CD14-positive monocyte (primary cell): ENCODE measurements around the gene IL19. TPM values are rescaled to one million over a fixed set of nuclear protein-coding genes. Genes with fewer than 3 reads are reported as not detected.

ENCODE experiments used
- DNase-seq, 3 donors: peaks; one replicate each; pipeline ENCODE4 v3.0.0-alpha.2; 2011 to 2022
- H2AFZ ChIP-seq: 2 replicates; pipeline ENCODE4 v1.6.0; 2012; ENCODE audit warnings: mild to moderate bottlenecking, low read depth, low read length, inconsistent platforms; ENCODE audit not compliant: insufficient read depth, poor library complexity, severe bottlenecking
- H3K27ac ChIP-seq, 2 donors: 1 replicate in 1 of 2; 2 replicates in 1 of 2; pipeline ENCODE4 v1.5.1; 2012 to 2013; ENCODE audit warnings: low read length in 2 of 2, control low read depth in 1 of 2, inconsistent platforms in 1 of 2, low read depth in 1 of 2, mild to moderate bottlenecking in 1 of 2
- H3K27me3 ChIP-seq, 2 donors: one replicate each; pipeline versions ENCODE4 v1.6.0 to v1.6.1; 2011 to 2013; ENCODE audit warnings: low read length in 2 of 2; ENCODE audit not compliant: control insufficient read depth in 2 of 2, insufficient read depth in 2 of 2
- H3K36me3 ChIP-seq, 2 donors: replicated peaks in 1 of 2; 1 replicate in 1 of 2; 2 replicates in 1 of 2; pipeline versions ENCODE4 v1.5.1 to v1.6.1; 2012 to 2013; ENCODE audit warnings: low read length in 2 of 2, control low read depth in 1 of 2, inconsistent platforms in 1 of 2, mild to moderate bottlenecking in 1 of 2; ENCODE audit not compliant: insufficient read depth in 2 of 2, control insufficient read depth in 1 of 2
- H3K4me1 ChIP-seq, 2 donors: 1 replicate in 1 of 2; 2 replicates in 1 of 2; pipeline versions ENCODE4 v1.5.1 to v1.6.1; 2012 to 2013; ENCODE audit warnings: low read length in 2 of 2, control low read depth in 1 of 2, inconsistent platforms in 1 of 2, mild to moderate bottlenecking in 1 of 2, moderate library complexity in 1 of 2; ENCODE audit not compliant: insufficient read depth in 2 of 2, control insufficient read depth in 1 of 2
- H3K4me2 ChIP-seq: replicated peaks from 2 replicates; pipeline ENCODE3; 2012; ENCODE audit warnings: low read length, moderate library complexity, mild to moderate bottlenecking; ENCODE audit not compliant: poor library complexity, severe bottlenecking; ENCODE audit errors: extremely low read depth
- H3K4me3 ChIP-seq, 3 experiments: fragments of 200-600 bp in 1 of 3; sonication (generic) in 1 of 3; replicated peaks in 1 of 3; 1 replicate in 2 of 3; 2 replicates in 1 of 3; pipeline ENCODE4 v1.5.1; 2011 to 2013; ENCODE audit warnings: low read length in 3 of 3, mild to moderate bottlenecking in 3 of 3, control low read depth in 2 of 3, low read depth in 2 of 3, inconsistent platforms in 1 of 3, moderate library complexity in 1 of 3
- H3K79me2 ChIP-seq: 2 replicates; pipeline ENCODE4 v1.6.0; 2012; ENCODE audit warnings: mild to moderate bottlenecking, control low read depth, inconsistent platforms, low read length, moderate library complexity; ENCODE audit not compliant: insufficient read depth
- H3K9ac ChIP-seq: 2 replicates; pipeline ENCODE4 v1.6.0; 2017; ENCODE audit warnings: low read length, mild to moderate bottlenecking; ENCODE audit not compliant: insufficient read depth, poor library complexity, severe bottlenecking
- H3K9me3 ChIP-seq, 2 donors: replicated peaks in 1 of 2; 1 replicate in 1 of 2; 2 replicates in 1 of 2; pipeline versions ENCODE4 v1.5.1 to v1.6.1; 2012 to 2013; ENCODE audit warnings: low read length in 2 of 2, control low read depth in 1 of 2; ENCODE audit not compliant: control insufficient read depth in 1 of 2, insufficient read depth in 1 of 2
- H4K20me1 ChIP-seq: 2 replicates; pipeline ENCODE4 v1.6.0; 2012; ENCODE audit warnings: mild to moderate bottlenecking, low read length, control low read depth, moderate library complexity; ENCODE audit not compliant: insufficient read depth
- H3K27ac Mint-ChIP-seq, 7 donors: one replicate each; pipeline ENCODE4 v1.8.0; 2020; ENCODE audit warnings: mild to moderate bottlenecking in 7 of 7, mixed read lengths in 7 of 7, moderate library complexity in 6 of 7, inconsistent platforms in 2 of 7
- H3K27me3 Mint-ChIP-seq, 3 donors: one replicate each; pipeline ENCODE4 v1.8.0; 2021 to 2022; ENCODE audit warnings: low read depth in 3 of 3, mild to moderate bottlenecking in 3 of 3, mixed read lengths in 3 of 3, moderate library complexity in 3 of 3, inconsistent platforms in 1 of 3
- H3K36me3 Mint-ChIP-seq, 2 donors: one replicate each; pipeline ENCODE4 v1.8.0; 2020; ENCODE audit warnings: mixed read lengths in 2 of 2, inconsistent platforms in 1 of 2, mild to moderate bottlenecking in 1 of 2
- H3K4me1 Mint-ChIP-seq: one replicate; pipeline ENCODE4 v1.8.0; 2020; ENCODE audit warnings: mild to moderate bottlenecking, mixed read lengths
- H3K4me3 Mint-ChIP-seq, 2 donors: one replicate each; pipeline ENCODE4 v1.8.0; 2020; ENCODE audit warnings: mild to moderate bottlenecking in 2 of 2, mixed read lengths in 2 of 2, moderate library complexity in 1 of 2
- H3K9me3 Mint-ChIP-seq, 7 donors: one replicate each; pipeline ENCODE4 v1.8.0; 2020 to 2022; ENCODE audit warnings: mixed read lengths in 7 of 7, mild to moderate bottlenecking in 6 of 7, moderate library complexity in 6 of 7, inconsistent platforms in 2 of 7
- CTCF ChIP-seq: fragments of 200-600 bp; IDR thresholded peaks from one replicate; pipeline ENCODE4 v1.8.0; 2022; ENCODE audit warnings: antibody characterized with exemption, mild to moderate bottlenecking
- WGBS: methylation state at CpG from one replicate; pipeline ENCODE4 v1.1.5; 2013; ENCODE audit warnings: missing lambda C conversion rate; ENCODE audit not compliant: insufficient coverage; 5-methylcytosine and 5-hydroxymethylcytosine counted together
- intact Hi-C, 2 donors: fragments of 100-400 bp; cut with micrococcal nuclease; formaldehyde crosslinking; loops; one replicate each; pipeline versions ENCODE4 v1.15.0 to v1.15.1; 2023
- polyA plus RNA-seq, 3 donors: library from polyadenylated mRNA; depleted of rRNA in 1 of 3; unstranded in 2 of 3; stranded (reverse) in 1 of 3; fragments of 300-500 nt in 2 of 3; fragments of >200 nt in 1 of 3; fragmentation: Illumina TruSeq in 2 of 3; gene quantifications; 1 replicate in 2 of 3; 2 replicates in 1 of 3; pipeline ENCODE4 v1.2.3, GENCODE V29; 2012 to 2021

IL19 gene
- polyA plus RNA-seq, 3 donors: 0.41 TPM; not detected in 2

- H3K9me3 Mint-ChIP-seq: peaks cover 0 to 2% (median 0%) of the 10 kb centered on the region in 7 donors
- Histone ChIP-seq H3K4me3 (no peak overlapping the region), H3K4me1 (peaks cover 16 to 17% of the 10 kb centered on the region in 2 donors), H3K27ac (no peak overlapping the region), H2AFZ (no peak overlapping the region), H3K79me2 (no peaks in the 10 kb centered on the region), H3K36me3 (no peaks in the 10 kb centered on the region), H3K4me2 (no peak overlapping the region), H3K27me3 (no peaks in the 10 kb centered on the region), H3K9ac (no peak overlapping the region), H3K9me3 (no peaks in the 10 kb centered on the region), H4K20me1 (no peaks in the 10 kb centered on the region)
- H3K27ac Mint-ChIP-seq: no peak overlapping the region
- no peak for DNase-seq
- no peak for TF ChIP-seq CTCF
- H3K27me3 Mint-ChIP-seq: peaks cover 0 to 2% (median under 1%) of the 10 kb centered on the region in 3 donors
- intact Hi-C loops: no loop called here
- no peak overlapping the region for H3K4me3 Mint-ChIP-seq
- peaks cover 25% of the 10 kb centered on the region for H3K4me1 Mint-ChIP-seq
- no peaks in the 10 kb centered on the region for H3K36me3 Mint-ChIP-seq
- WGBS: 50% methylated on average over 1 of the region's 4 CpGs
These were observed 50.9 kb downstream of the IL19 start for GRCh38 chr1:206821493-206821892.

GRCh38 chr1:206823727-206824126, 53.2 kb downstream of the IL19 start:
- no peak for TF ChIP-seq CTCF
- H3K79me2 ChIP-seq: no peaks in the 10 kb centered on the region
- DNase-seq: no peak
- no peaks in the 10 kb centered on the region for H3K36me3 ChIP-seq
- H3K4me1 ChIP-seq: peaks cover 17% of the 10 kb centered on the region in 2 donors
- H3K27me3 ChIP-seq: no peaks in the 10 kb centered on the region
- Mint-ChIP-seq H3K4me3 (no peak overlapping the region), H3K27ac (peak overlapping the region in 2 of 7 donors; percentile 14 to 22), H3K36me3 (no peaks in the 10 kb centered on the region), H3K9me3 (peaks cover 0 to 2% (median 0%) of the 10 kb centered on the region in 7 donors), H3K4me1 (peaks cover 24% of the 10 kb centered on the region), H3K27me3 (peaks cover 0 to 6% (median 3%) of the 10 kb centered on the region in 3 donors)
- no peak overlapping the region for H2AFZ ChIP-seq
- H3K9ac ChIP-seq: no peak overlapping the region
- 85% methylated on average over 4 of the region's 5 CpGs for WGBS
- H3K4me3 ChIP-seq: peak overlapping the region in 1 of 3 experiments; percentile 15
- H4K20me1 ChIP-seq: no peaks in the 10 kb centered on the region
- H3K9me3 ChIP-seq: no peaks in the 10 kb centered on the region
- peak overlapping the region; percentile 36 for H3K4me2 ChIP-seq
- intact Hi-C loops: no loop called here
- H3K27ac ChIP-seq: peak overlapping the region in 1 of 2 donors; percentile 17
